A673 (cell line): ENCODE data around the gene TFAP2D.

Experiments used
- EZH2 ChIP-seq: fragments of 200-600 bp; sonication (generic); IDR thresholded peaks from 2 replicates; pipeline ENCODE4 v1.6.1; 2017; ENCODE audit warnings: borderline replicate concordance, low read depth, mild to moderate bottlenecking, mixed read lengths, antibody characterized with exemption, low read length; ENCODE audit not compliant: poor library complexity, severe bottlenecking
- TF ChIP-seq, protein P1 (sequence below): fragments of 300-800, 200-600 bp; sonication (generic); conservative IDR thresholded peaks from 2 replicates; pipeline ENCODE4 v1.5.1; 2017; ENCODE audit warnings: low read depth, mild to moderate bottlenecking, antibody characterized with exemption, low read length, moderate library complexity, mixed read lengths

GRCh38 chr6:50707191-50707590 is 6.1 kb upstream of the TFAP2D start:
- TF ChIP-seq, protein P1, sequence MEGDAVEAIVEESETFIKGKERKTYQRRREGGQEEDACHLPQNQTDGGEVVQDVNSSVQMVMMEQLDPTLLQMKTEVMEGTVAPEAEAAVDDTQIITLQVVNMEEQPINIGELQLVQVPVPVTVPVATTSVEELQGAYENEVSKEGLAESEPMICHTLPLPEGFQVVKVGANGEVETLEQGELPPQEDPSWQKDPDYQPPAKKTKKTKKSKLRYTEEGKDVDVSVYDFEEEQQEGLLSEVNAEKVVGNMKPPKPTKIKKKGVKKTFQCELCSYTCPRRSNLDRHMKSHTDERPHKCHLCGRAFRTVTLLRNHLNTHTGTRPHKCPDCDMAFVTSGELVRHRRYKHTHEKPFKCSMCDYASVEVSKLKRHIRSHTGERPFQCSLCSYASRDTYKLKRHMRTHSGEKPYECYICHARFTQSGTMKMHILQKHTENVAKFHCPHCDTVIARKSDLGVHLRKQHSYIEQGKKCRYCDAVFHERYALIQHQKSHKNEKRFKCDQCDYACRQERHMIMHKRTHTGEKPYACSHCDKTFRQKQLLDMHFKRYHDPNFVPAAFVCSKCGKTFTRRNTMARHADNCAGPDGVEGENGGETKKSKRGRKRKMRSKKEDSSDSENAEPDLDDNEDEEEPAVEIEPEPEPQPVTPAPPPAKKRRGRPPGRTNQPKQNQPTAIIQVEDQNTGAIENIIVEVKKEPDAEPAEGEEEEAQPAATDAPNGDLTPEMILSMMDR, result no peak
- no peak for TF ChIP-seq EZH2
